ENCODE measurements around the gene C1QTNF1. TPM values are rescaled to one million over a fixed set of nuclear protein-coding genes. Genes with fewer than 3 reads are reported as not detected.

The C1QTNF1 gene
- total RNA-seq, 2 donors from 2014 or later, result 0.31 to 0.88 TPM

GRCh38 chr17:79046916-79047280 lies 22.9 kb downstream of the C1QTNF1 start:
- H3K9me3 Mint-ChIP-seq, result peaks cover 1 to 5% of the 10 kb centered on the region in 2 donors
- no peak overlapping the region for H3K4me3 Mint-ChIP-seq
- peaks cover 20% of the 10 kb centered on the region for H3K27me3 Mint-ChIP-seq (ENCODE audit: low read depth)
- DNase-seq (no peak), ATAC-seq (replicated peaks in 1 of 2) (no peak)
- H3K4me1 Mint-ChIP-seq (ENCODE audit: low read depth), result no peaks in the 10 kb centered on the region
- no peak overlapping the region for H3K27ac Mint-ChIP-seq
- no peaks in the 10 kb centered on the region for H3K36me3 Mint-ChIP-seq (ENCODE audit: insufficient read depth in 2 of 2)

GRCh38 chr17:79047291-79047920 lies 23.4 kb downstream of the C1QTNF1 start:
- no peaks in the 10 kb centered on the region for H3K4me1 Mint-ChIP-seq (ENCODE audit: low read depth)
- H3K27ac Mint-ChIP-seq, result no peak overlapping the region
- no peak overlapping the region for H3K4me3 Mint-ChIP-seq

DNA sequence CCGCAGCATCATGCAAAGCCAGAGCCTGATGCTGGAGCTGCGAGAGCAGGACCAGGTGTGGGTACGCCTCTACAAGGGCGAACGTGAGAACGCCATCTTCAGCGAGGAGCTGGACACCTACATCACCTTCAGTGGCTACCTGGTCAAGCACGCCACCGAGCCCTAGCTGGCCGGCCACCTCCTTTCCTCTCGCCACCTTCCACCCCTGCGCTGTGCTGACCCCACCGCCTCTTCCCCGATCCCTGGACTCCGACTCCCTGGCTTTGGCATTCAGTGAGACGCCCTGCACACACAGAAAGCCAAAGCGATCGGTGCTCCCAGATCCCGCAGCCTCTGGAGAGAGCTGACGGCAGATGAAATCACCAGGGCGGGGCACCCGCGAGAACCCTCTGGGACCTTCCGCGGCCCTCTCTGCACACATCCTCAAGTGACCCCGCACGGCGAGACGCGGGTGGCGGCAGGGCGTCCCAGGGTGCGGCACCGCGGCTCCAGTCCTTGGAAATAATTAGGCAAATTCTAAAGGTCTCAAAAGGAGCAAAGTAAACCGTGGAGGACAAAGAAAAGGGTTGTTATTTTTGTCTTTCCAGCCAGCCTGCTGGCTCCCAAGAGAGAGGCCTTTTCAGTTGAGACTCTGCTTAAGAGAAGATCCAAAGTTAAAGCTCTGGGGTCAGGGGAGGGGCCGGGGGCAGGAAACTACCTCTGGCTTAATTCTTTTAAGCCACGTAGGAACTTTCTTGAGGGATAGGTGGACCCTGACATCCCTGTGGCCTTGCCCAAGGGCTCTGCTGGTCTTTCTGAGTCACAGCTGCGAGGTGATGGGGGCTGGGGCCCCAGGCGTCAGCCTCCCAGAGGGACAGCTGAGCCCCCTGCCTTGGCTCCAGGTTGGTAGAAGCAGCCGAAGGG lies 24.2 kb downstream of the C1QTNF1 start:
- no peak for ATAC-seq (replicated peaks in 1 of 2)
- H3K4me1 Mint-ChIP-seq (ENCODE audit: low read depth), result no peaks in the 10 kb centered on the region

More at GRCh38 chr17:79047291-79047920, 23.4 kb downstream of the C1QTNF1 start:
- peaks cover 20% of the 10 kb centered on the region for H3K27me3 Mint-ChIP-seq (ENCODE audit: low read depth)
- no peak for ATAC-seq (replicated peaks in 1 of 2)
- H3K9me3 Mint-ChIP-seq, result peaks cover 1 to 5% of the 10 kb centered on the region in 2 donors
- no peaks in the 10 kb centered on the region for H3K36me3 Mint-ChIP-seq (ENCODE audit: insufficient read depth in 2 of 2)
- DNase-seq, result no peak

GRCh38 chr17:79048826-79049755 lies 25.1 kb downstream of the C1QTNF1 start:
- ATAC-seq (replicated peaks in 1 of 2) (no peak), DNase-seq (no peak)
- Mint-ChIP-seq H3K9me3 (peaks cover 0 to 2% of the 10 kb centered on the region in 2 donors), H3K4me3 (no peak overlapping the region), H3K27ac (no peak overlapping the region), H3K36me3 (ENCODE audit: insufficient read depth in 2 of 2) (peaks cover 0 to 5% of the 10 kb centered on the region in 2 donors), H3K4me1 (ENCODE audit: low read depth) (no peaks in the 10 kb centered on the region), H3K27me3 (ENCODE audit: low read depth) (peaks cover 20% of the 10 kb centered on the region)

More for the DNA sequence above, 24.2 kb downstream of the C1QTNF1 start:
- no peak for DNase-seq
- Mint-ChIP-seq H3K9me3 (peaks cover under 1 to 2% of the 10 kb centered on the region in 2 donors), H3K27me3 (ENCODE audit: low read depth) (peaks cover 20% of the 10 kb centered on the region), H3K4me3 (no peak overlapping the region), H3K27ac (no peak overlapping the region), H3K36me3 (ENCODE audit: insufficient read depth in 2 of 2) (peaks cover 0 to 1% of the 10 kb centered on the region in 2 donors)

DNA sequence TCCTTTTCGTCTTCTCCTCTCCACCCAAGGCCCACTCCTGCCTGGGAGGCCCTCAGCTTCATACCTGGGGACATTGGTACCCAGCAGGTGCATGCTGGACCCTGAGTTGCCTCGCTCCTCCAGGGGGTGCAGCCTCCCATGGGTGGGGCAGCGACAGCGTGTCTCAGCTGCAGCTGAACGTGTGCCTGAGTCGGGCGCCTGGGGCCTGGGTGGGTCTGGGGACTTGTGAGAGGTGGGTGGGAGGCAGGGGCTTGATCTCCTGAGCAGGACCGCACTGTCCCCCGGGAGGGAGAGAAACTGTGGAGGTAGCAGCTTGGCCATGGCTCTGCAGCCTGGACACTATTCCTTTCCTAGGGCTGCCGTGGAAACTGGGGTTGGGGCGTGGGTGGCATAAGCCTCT lies 25.9 kb downstream of the C1QTNF1 start:
- H3K4me1 Mint-ChIP-seq (ENCODE audit: low read depth), result no peaks in the 10 kb centered on the region
- peaks cover 18% of the 10 kb centered on the region for H3K27me3 Mint-ChIP-seq (ENCODE audit: low read depth)
- ATAC-seq (replicated peaks in 1 of 2), result no peak
- peaks cover 2 to 5% of the 10 kb centered on the region in 2 donors for H3K36me3 Mint-ChIP-seq (ENCODE audit: insufficient read depth in 2 of 2)
- H3K9me3 Mint-ChIP-seq, result peaks cover 4 to 6% of the 10 kb centered on the region in 2 donors
- no peak for DNase-seq
- no peak overlapping the region for H3K27ac Mint-ChIP-seq
- H3K4me3 Mint-ChIP-seq, result no peak overlapping the region

- ATAC-seq (replicated peaks in 1 of 2), result no peak
- Mint-ChIP-seq H3K9me3 (peaks cover 6 to 7% of the 10 kb centered on the region in 2 donors), H3K27ac (no peak overlapping the region), H3K4me3 (no peak overlapping the region), H3K36me3 (ENCODE audit: insufficient read depth in 2 of 2) (peaks cover 2 to 5% of the 10 kb centered on the region in 2 donors), H3K27me3 (ENCODE audit: low read depth) (peaks cover 11% of the 10 kb centered on the region), H3K4me1 (ENCODE audit: low read depth) (no peaks in the 10 kb centered on the region)
- DNase-seq, result no peak
These were observed 26.6 kb downstream of the C1QTNF1 start for GRCh38 chr17:79050551-79050950.

DNA sequence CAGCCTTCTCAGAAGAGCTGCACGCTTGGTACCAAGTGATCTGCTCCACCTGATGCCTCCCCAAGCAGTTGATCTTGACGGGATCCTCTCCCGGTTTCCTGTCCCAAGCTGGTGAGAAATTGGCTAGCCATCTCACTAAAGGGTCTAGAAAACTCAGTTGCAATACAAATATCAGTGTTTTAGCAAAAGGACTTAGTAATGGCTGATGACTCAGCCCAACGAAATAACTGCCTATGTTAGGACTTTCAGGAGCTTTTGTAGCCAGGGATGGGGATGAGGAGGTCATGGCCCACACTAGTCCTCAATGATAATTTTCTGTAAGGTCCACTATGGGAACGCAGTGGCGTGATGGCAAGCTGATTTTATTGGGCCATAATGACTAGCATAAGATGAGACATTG lies 27.3 kb downstream of the C1QTNF1 start:
- DNase-seq (no peak), ATAC-seq (replicated peaks in 1 of 2) (no peak)
- Mint-ChIP-seq H3K9me3 (peaks cover 6 to 7% of the 10 kb centered on the region in 2 donors), H3K36me3 (ENCODE audit: insufficient read depth in 2 of 2) (peaks cover 2 to 5% of the 10 kb centered on the region in 2 donors), H3K27me3 (ENCODE audit: low read depth) (peaks cover 4% of the 10 kb centered on the region), H3K4me3 (no peak overlapping the region), H3K27ac (no peak overlapping the region), H3K4me1 (ENCODE audit: low read depth) (no peaks in the 10 kb centered on the region)

GRCh38 chr17:79052131-79052530 lies 28.2 kb downstream of the C1QTNF1 start:
- H3K36me3 Mint-ChIP-seq (ENCODE audit: insufficient read depth in 2 of 2), result peaks cover 2 to 5% of the 10 kb centered on the region in 2 donors

DNA sequence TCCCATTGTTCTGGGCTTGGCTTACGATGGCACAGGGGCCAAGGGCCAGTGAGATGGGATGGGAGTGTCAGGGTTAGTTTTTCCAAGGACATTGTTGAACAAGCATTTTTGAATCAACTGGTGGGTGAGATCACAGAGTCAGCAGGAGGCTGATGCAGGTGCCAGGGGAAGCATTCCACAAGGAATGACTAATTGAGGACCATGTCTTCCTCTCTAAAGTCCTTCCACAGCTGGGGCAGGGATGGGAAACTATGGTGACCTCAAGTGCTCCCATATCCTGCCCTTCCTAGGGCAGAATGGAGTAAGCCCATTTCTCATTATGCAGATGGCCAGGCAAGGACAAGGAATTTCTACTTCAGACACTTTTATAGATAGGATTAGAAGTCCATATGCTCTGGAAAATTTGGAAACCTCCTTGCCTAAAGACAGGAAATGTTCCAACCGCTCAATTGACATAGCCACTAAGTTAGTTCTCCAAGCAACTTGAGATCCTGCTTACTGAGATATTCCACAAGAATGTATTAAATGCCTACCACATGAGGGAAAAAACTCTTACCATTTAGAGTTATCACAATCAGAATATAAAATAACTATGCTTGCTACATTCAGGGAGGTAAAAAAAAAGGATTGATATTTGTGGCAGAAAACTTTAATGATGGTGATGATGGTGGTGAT lies 29.4 kb downstream of the C1QTNF1 start:
- peaks cover 6 to 7% of the 10 kb centered on the region in 2 donors for H3K9me3 Mint-ChIP-seq
- peaks cover 14% of the 10 kb centered on the region for H3K27me3 Mint-ChIP-seq (ENCODE audit: low read depth)
- no peak overlapping the region for H3K4me3 Mint-ChIP-seq
- no peak overlapping the region for H3K27ac Mint-ChIP-seq
- H3K4me1 Mint-ChIP-seq (ENCODE audit: low read depth), result no peaks in the 10 kb centered on the region
- DNase-seq (no peak), ATAC-seq (replicated peaks in 1 of 2) (no peak)
- H3K36me3 Mint-ChIP-seq (ENCODE audit: insufficient read depth in 2 of 2), result peaks cover 2 to 5% of the 10 kb centered on the region in 2 donors

More at GRCh38 chr17:79052131-79052530, 28.2 kb downstream of the C1QTNF1 start:
- H3K4me1 Mint-ChIP-seq (ENCODE audit: low read depth), result no peaks in the 10 kb centered on the region
- peaks cover 6 to 7% of the 10 kb centered on the region in 2 donors for H3K9me3 Mint-ChIP-seq
- no peak overlapping the region for H3K4me3 Mint-ChIP-seq
- ATAC-seq (replicated peaks in 1 of 2), result no peak
- DNase-seq, result no peak
- no peak overlapping the region for H3K27ac Mint-ChIP-seq
- H3K27me3 Mint-ChIP-seq (ENCODE audit: low read depth), result peaks cover 4% of the 10 kb centered on the region

DNA sequence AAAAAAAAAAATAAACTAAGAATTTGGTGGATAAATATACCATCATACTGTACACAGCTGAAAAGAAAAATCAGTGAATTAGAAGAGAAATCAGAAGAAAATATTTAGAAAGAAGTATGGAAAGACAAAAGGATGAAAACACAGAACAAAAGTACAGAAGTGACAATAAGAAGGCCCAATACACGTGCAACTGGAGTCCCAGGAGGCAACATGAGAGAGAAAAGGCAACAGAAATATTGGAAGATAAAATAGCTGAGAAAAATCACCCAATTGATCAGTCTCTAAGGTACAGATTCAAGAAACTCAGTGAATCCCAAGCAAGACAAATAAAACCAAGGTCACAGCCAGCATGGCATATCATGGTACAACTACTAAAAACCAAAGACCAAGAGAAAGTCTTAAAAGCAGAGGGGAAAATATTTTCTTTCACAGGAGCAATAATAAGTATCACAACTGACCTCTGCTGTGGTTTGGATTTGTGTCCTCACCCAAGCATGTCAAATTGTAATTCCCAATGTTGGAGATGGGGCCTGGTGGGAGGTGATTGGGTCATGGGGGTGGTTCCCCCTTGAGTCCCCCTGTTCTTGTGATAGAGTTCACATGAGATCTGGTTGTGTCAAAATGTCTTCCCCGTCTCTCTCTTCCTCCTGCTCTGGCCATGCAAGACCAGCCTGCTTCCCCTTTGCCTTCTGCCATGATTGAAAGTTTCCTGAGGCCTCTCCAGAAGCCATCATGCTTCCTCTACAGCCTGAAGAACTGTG lies 30.4 kb downstream of the C1QTNF1 start:
- ATAC-seq (replicated peaks in 1 of 2) (no peak), DNase-seq (no peak)
- Mint-ChIP-seq H3K9me3 (peaks cover 6 to 7% of the 10 kb centered on the region in 2 donors), H3K36me3 (ENCODE audit: insufficient read depth in 2 of 2) (peaks cover 2 to 5% of the 10 kb centered on the region in 2 donors), H3K27ac (no peak overlapping the region), H3K27me3 (ENCODE audit: low read depth) (peaks cover 19% of the 10 kb centered on the region), H3K4me1 (ENCODE audit: low read depth) (peaks cover 5% of the 10 kb centered on the region), H3K4me3 (no peak overlapping the region)

- Mint-ChIP-seq H3K4me3 (no peak overlapping the region), H3K4me1 (ENCODE audit: low read depth) (peaks cover 5% of the 10 kb centered on the region), H3K27me3 (ENCODE audit: low read depth) (peaks cover 22% of the 10 kb centered on the region), H3K36me3 (ENCODE audit: insufficient read depth in 2 of 2) (peaks cover 2 to 5% of the 10 kb centered on the region in 2 donors), H3K9me3 (peaks cover 6 to 7% of the 10 kb centered on the region in 2 donors), H3K27ac (no peak overlapping the region)
- no peak for DNase-seq
- no peak for ATAC-seq (replicated peaks in 1 of 2)
These were observed 31.2 kb downstream of the C1QTNF1 start for GRCh38 chr17:79055197-79055596.

Measured in activated T-cell treated with anti-CD3 and anti-CD28 coated beads, Interleukin-2, amount 50 U/mL, for 72 hours (primary cell).